Ectodermal cell (in vitro differentiated cells): Measurements from ENCODE around the gene FRS3.

ENCODE experiments used
- H3K27ac ChIP-seq: 2 replicates; pipeline ENCODE4 v1.7.0; 2013; ENCODE audit warnings: mild to moderate bottlenecking, low read depth, low read length; ENCODE audit not compliant: insufficient read depth, poor library complexity, severe bottlenecking
- H3K27me3 ChIP-seq: 2 replicates; pipeline ENCODE4 v1.7.0; 2013; ENCODE audit warnings: mild to moderate bottlenecking, low read length; ENCODE audit not compliant: insufficient read depth, control insufficient read depth, poor library complexity, severe bottlenecking
- H3K36me3 ChIP-seq: one replicate; pipeline ENCODE4 v1.7.0; 2013; ENCODE audit warnings: low read length; ENCODE audit not compliant: control insufficient read depth, insufficient read depth
- H3K4me1 ChIP-seq: one replicate; pipeline ENCODE4 v1.7.0; 2013; ENCODE audit warnings: low read length; ENCODE audit not compliant: control insufficient read depth, insufficient read depth
- H3K4me3 ChIP-seq: 2 replicates; pipeline ENCODE4 v1.7.0; 2013; ENCODE audit warnings: low read depth, low read length, control low read depth; ENCODE audit not compliant: insufficient read depth
- H3K9me3 ChIP-seq: 2 replicates; pipeline ENCODE4 v1.7.0; 2013; ENCODE audit warnings: mild to moderate bottlenecking, low read length, moderate library complexity; ENCODE audit not compliant: control insufficient read depth
- WGBS, 2 experiments: methylation state at CpG; one replicate each; pipeline ENCODE4 v1.1.7; 2013; ENCODE audit warnings: missing lambda C conversion rate in 2 of 2; 5-methylcytosine and 5-hydroxymethylcytosine counted together

Gene FRS3

DNA sequence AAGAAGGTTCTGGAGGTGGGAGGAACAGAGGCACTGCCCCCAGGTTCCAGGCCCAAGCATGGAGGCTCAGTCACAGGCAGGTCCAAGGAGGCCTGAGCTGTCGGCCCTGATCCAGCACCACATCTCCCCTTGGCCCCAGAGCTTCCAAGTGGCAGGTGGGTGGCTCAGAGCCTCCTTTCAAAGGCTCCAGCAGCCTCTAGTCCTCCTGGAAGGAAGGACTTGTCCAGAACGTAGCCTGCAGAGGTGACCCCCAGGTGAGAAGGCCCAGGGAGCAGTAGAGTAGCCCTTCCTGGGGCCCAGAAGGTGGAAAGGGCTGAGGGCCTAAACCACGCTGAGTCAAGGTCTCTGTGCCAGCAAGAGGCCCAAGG is 52.0 kb downstream of the FRS3 start:
- H3K36me3 ChIP-seq: no peaks in the 10 kb centered on the region

DNA sequence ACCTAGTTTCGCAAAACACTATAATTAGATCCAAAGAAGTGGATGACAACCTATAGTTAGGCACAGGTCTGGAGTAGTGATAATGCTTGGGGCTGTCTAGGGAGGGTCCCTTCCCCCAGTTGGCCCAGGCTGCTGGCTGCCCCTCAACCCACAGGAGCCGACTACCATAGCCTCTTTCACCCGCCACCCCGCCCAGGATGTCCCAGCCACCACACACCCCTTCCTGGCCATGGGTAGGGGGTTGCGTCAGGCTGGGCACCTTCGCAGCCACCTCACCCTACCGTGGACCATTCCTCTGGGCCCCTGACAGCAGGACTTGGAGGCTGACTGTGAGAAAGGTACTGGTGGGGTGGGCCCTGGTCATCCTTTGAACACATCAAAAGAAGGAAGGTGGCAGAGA is 52.8 kb downstream of the FRS3 start:
- WGBS, 2 experiments: 94 to 98% methylated on average over 6 to 7 of the region's 7 CpGs
- no peak overlapping the region for H3K4me3 ChIP-seq

More for the DNA sequence above, 52.0 kb downstream of the FRS3 start:
- WGBS, 2 experiments: 92 to 94% methylated on average over 3 of the region's 3 CpGs
- Histone ChIP-seq H3K4me3 (no peak overlapping the region), H3K27ac (no peak overlapping the region), H3K4me1 (no peaks in the 10 kb centered on the region), H3K9me3 (no peaks in the 10 kb centered on the region), H3K27me3 (peaks cover 4% of the 10 kb centered on the region)

DNA sequence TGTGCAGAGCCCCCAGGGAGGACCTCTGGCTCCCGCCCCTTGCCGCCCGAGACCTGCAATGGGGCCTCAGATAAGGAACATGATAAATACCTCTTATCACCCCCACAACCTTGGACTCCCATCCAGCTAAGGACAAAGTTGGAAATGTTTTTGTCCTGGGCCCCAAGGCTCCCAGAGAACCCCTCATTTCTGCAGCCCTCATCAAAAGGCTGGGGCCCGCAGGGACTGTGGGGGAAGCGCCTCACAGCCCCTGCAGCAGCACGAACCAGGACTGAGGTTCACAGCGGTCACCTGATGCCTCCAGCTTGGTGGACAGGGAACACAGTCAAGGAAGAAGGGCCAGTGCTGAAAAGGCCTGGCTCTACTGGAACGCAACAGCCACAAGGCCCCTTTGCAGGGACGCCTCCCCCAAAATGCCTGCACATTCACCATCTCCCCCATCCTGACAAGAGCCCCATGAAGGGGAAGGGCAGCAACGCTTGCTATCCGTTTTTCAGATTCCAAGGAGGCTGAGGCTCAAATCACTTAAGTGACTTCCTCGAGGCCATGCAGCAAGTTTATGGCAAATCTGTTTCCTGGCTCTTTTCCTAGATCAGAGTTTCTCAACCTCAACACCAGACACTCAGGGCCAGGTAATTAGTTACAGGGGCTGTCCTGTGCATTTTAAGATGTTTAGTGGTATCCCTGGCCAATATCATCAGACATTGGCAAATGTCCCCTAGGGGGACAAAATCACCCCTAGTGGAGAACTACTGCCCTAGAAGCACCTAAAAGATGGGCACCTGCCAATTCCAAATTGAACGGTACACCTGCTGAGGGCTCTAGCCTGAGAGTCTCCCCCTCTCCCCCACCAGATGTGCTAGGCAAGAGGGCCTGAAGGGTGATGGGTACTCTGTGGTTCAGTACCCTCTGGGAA is 54.9 kb downstream of the FRS3 start:
- Histone ChIP-seq H3K36me3 (no peaks in the 10 kb centered on the region), H3K4me3 (no peak overlapping the region), H3K4me1 (no peaks in the 10 kb centered on the region), H3K27ac (no peak overlapping the region), H3K27me3 (no peaks in the 10 kb centered on the region), H3K9me3 (no peaks in the 10 kb centered on the region)
- 87 to 90% methylated on average over 13 of the region's 13 CpGs for WGBS, 2 experiments

More for the DNA sequence above, 52.8 kb downstream of the FRS3 start:
- no peaks in the 10 kb centered on the region for H3K9me3 ChIP-seq
- H3K27me3 ChIP-seq: no peaks in the 10 kb centered on the region
- H3K4me1 ChIP-seq: no peaks in the 10 kb centered on the region
- H3K27ac ChIP-seq: no peak overlapping the region
- H3K36me3 ChIP-seq: no peaks in the 10 kb centered on the region

DNA sequence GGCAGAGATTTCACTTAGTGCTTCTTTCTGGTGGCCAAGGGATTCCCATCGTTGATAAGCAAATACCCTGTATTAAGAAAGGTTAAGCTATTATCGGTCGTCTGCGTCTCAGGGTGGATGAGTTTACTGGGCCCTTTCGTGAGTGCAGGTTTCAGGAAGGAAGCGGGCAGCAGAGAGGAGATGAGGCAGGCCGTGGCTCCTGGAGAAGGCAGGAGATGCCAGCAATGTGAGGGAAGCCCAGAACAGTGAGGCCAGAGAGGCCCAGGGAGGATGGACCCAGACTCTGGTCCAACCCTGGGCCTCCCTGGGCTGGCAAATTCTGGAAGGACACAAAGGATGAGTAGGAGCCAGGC is 55.5 kb downstream of the FRS3 start:
- Histone ChIP-seq H3K27me3 (no peaks in the 10 kb centered on the region), H3K27ac (no peak overlapping the region), H3K9me3 (no peaks in the 10 kb centered on the region), H3K4me3 (no peak overlapping the region), H3K36me3 (no peaks in the 10 kb centered on the region), H3K4me1 (no peaks in the 10 kb centered on the region)
- WGBS, 2 experiments: 92 to 96% methylated on average over 7 of the region's 7 CpGs

DNA sequence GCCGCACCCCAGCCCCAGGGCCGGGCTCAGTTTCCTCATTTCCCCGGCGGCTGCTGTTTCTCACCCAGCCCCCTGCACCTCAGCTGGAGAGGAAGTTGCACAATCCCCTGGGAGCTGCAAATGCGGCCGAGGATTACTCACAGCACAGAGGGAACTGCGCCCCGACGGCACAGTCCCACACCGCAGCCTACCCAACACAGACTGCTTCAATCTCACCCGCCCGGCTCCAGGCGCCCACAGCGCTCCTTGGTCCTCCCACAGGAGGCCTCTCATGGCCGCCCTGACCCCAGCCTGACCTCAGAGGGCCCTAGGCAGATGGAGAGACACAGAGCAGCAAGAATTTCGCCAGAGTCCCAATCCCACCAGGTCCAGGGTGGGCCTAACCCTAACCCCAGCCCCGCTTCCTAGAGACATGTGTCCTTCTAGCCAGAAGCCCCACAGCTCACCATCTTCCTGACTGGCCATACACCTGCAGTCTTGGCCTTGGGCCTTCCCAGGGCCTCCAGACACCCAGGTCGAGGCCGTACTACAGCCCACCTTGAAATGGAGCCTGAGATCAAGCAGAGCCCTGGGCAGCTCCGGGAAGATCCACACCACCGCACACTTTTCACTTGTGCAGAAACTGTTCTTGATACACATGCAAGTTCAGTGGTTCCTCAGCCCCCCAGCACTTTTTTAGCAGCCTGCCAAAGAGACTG is 56.0 kb downstream of the FRS3 start:
- no peaks in the 10 kb centered on the region for H3K36me3 ChIP-seq
- no peaks in the 10 kb centered on the region for H3K4me1 ChIP-seq
- no peak overlapping the region for H3K4me3 ChIP-seq
- no peaks in the 10 kb centered on the region for H3K27me3 ChIP-seq
- no peaks in the 10 kb centered on the region for H3K9me3 ChIP-seq
- WGBS, 2 experiments: 78 to 80% methylated on average over 21 of the region's 21 CpGs
- no peak overlapping the region for H3K27ac ChIP-seq

DNA sequence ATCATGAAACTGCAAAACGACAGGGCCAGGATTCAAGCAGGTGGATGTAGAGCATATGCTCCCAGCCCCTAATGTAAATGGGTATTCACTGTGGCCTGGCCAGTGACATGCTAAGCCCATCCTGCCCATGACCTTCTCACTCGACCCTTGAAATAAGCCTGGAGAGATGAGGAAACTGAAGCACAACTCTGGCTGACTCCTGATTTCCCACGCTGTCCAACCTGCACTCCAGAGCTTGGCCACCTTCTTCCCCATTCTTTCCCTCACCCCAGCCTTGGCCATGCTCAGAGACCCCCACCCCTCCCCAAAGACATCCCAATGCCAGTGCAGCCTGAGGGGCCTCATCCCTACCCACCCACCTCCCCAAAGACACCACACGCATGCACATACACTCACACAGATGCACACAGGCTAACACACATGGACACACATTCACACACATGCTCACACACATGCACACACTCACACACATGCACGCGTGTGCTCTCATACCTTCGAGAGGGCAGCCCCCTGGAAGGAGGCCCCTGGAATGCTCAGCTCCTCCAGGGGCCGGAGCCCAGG is 56.7 kb downstream of the FRS3 start:
- no peaks in the 10 kb centered on the region for H3K27me3 ChIP-seq
- no peak overlapping the region for H3K27ac ChIP-seq
- no peaks in the 10 kb centered on the region for H3K9me3 ChIP-seq
- 90 to 95% methylated on average over 8 of the region's 8 CpGs for WGBS, 2 experiments
- no peaks in the 10 kb centered on the region for H3K36me3 ChIP-seq
- H3K4me3 ChIP-seq: no peak overlapping the region
- no peaks in the 10 kb centered on the region for H3K4me1 ChIP-seq

DNA sequence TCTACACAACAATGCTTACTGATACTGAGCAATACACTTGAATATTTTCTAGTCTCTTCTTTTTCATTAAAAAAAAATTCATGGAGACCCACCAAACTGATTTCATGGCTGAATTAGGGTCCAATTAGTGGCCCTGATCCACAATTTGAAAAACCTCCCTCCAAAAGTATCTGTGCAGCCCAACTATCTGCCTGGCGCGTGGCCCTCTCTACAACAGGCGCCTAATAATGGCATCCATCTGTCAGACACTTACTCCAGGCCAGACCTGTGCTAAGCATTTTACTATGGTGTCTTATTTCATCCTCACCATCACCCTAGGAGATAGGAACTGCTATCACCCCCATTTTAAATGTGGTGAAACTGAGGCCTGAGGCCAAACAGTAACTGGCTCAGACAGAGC is 58.3 kb downstream of the FRS3 start:
- Histone ChIP-seq H3K4me3 (no peak overlapping the region), H3K27ac (no peak overlapping the region), H3K36me3 (no peaks in the 10 kb centered on the region), H3K27me3 (no peaks in the 10 kb centered on the region), H3K9me3 (no peaks in the 10 kb centered on the region), H3K4me1 (no peaks in the 10 kb centered on the region)
- WGBS, 2 experiments: 95 to 96% methylated on average over 3 of the region's 3 CpGs

DNA sequence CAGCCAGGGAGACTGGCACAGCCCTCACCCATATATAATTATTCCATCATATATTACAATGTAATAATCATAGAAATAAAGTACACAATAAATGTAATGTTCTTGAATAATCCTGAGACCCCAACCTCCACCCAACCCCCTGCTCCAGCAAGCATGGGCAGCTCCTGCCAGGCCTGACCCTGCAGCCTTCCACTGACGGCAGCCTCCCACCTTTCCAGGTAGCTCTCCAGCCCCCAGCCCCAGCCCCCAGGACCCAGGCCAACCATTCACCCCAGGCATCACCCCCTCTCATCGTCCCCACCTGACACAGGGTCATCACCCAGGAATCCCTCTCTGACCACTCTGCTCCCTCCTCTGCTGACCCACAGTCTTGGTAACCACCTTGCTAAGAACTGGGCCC is 58.9 kb downstream of the FRS3 start:
- Histone ChIP-seq H3K9me3 (no peaks in the 10 kb centered on the region), H3K27ac (no peak overlapping the region), H3K4me3 (no peak overlapping the region), H3K36me3 (no peaks in the 10 kb centered on the region), H3K27me3 (no peaks in the 10 kb centered on the region), H3K4me1 (no peaks in the 10 kb centered on the region)
- 87 to 88% methylated on average over 2 of the region's 2 CpGs for WGBS, 2 experiments

DNA sequence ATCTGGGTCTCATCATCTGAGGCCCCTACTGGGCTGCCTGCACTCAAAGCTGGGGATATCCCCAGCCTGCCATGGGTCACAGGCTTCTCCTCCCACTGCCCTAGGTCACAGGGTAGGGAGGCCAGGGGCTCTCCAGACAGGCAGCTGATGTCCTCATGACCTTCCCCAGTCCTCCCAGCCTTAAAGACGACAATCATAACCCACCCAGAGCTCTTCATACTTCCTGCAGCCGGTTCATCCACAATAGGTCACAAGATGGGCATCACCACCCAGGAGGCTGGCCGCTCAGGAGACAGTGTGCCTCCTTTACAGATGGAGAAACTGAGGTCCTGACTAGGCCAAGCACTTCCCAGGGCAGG is 59.5 kb downstream of the FRS3 start:
- Histone ChIP-seq H3K27me3 (no peaks in the 10 kb centered on the region), H3K36me3 (no peaks in the 10 kb centered on the region), H3K4me1 (no peaks in the 10 kb centered on the region), H3K4me3 (no peak overlapping the region), H3K27ac (no peak overlapping the region), H3K9me3 (no peaks in the 10 kb centered on the region)
- 91 to 95% methylated on average over 3 of the region's 3 CpGs for WGBS, 2 experiments
